Stimulated activated CD4-positive, alpha-beta T cell treated with anti-CD3 and anti-CD28 coated beads, Interleukin-4, amount 100 ng/mL, for 24 hours (primary cell): ENCODE measurements around the gene NAP1L2.
"Not testable (repeated sequence)": the region's sequence is repeated elsewhere in the genome, so short reads cannot be mapped to it uniquely, and the experiment has no call there.

Experiments
- DNase-seq: peaks from one replicate; pipeline ENCODE4 v3.0.0-alpha.2; 2020

The NAP1L2 gene

GRCh38 chrX:73214426-73215094 lies at the start of gene NAP1L2:
NAP1L2 (minus strand) TSS chrX:73214851; CDS start chrX:73214492, 359 bp downstream.
- peak; percentile 23 for DNase-seq

GRCh38 chrX:73262991-73263390 lies 48.3 kb upstream of the NAP1L2 start:
- DNase-seq: no peak

GRCh38 chrX:73239242-73239641 lies 24.6 kb upstream of the NAP1L2 start:
- no peak for DNase-seq

- DNase-seq: no peak
Measured at GRCh38 chrX:73217621-73218020, 3.0 kb upstream of the NAP1L2 start.

GRCh38 chrX:73215246-73215645 lies 595 bp upstream of the NAP1L2 start:
- no peak for DNase-seq

- no peak for DNase-seq
Measured at GRCh38 chrX:73213734-73214425, 771 bp downstream of the NAP1L2 start.

- DNase-seq: no peak
Measured at GRCh38 chrX:73206366-73206765, 8.3 kb downstream of the NAP1L2 start.

GRCh38 chrX:73182502-73183114 lies 32.0 kb downstream of the NAP1L2 start:
- DNase-seq: no peak

GRCh38 chrX:73168945-73169344 lies 45.7 kb downstream of the NAP1L2 start:
- DNase-seq: not testable (repeated sequence)
